Epithelial cell of esophagus (primary cell): ENCODE measurements around the gene KLF13.

Experiments used
- DNase-seq: peaks from one replicate; pipeline ENCODE4 v3.0.0; 2010; ENCODE audit warnings: low read depth
- H3K4me3 ChIP-seq: 2 replicates; pipeline ENCODE4 v1.5.1; 2011; ENCODE audit warnings: mild to moderate bottlenecking, low read length, control low read depth
- TF ChIP-seq, protein P1 (sequence below): IDR thresholded peaks from 2 replicates; pipeline ENCODE4 v1.5.1; 2011; ENCODE audit warnings: low read depth, mild to moderate bottlenecking, low read length, control low read depth, inconsistent platforms; ENCODE audit not compliant: insufficient read depth; ENCODE audit errors: missing control alignments

KLF13 gene

DNA sequence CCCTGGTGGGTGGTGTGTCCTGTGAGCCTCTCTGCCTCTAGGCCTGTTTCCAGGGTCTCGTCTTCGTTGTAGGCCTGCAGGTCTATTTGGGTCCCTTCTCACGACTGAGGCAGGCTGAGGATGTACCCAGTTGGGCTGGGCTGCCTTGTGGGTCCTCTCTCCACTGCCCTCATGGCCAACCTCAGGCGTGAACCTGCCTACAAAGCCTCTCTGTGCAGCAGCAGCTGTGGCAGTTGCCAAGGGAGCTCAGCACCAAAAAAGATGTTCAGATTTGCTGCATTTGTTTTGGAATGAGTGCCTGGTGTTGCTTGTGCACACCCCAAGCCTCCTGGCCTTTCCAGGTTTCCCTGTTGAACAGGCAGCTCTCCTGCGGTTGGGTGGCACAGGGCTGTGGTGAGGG lies 13.4 kb downstream of the KLF13 start:
- DNase-seq = no peak
- TF ChIP-seq, protein P1, sequence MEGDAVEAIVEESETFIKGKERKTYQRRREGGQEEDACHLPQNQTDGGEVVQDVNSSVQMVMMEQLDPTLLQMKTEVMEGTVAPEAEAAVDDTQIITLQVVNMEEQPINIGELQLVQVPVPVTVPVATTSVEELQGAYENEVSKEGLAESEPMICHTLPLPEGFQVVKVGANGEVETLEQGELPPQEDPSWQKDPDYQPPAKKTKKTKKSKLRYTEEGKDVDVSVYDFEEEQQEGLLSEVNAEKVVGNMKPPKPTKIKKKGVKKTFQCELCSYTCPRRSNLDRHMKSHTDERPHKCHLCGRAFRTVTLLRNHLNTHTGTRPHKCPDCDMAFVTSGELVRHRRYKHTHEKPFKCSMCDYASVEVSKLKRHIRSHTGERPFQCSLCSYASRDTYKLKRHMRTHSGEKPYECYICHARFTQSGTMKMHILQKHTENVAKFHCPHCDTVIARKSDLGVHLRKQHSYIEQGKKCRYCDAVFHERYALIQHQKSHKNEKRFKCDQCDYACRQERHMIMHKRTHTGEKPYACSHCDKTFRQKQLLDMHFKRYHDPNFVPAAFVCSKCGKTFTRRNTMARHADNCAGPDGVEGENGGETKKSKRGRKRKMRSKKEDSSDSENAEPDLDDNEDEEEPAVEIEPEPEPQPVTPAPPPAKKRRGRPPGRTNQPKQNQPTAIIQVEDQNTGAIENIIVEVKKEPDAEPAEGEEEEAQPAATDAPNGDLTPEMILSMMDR = no peak

DNA sequence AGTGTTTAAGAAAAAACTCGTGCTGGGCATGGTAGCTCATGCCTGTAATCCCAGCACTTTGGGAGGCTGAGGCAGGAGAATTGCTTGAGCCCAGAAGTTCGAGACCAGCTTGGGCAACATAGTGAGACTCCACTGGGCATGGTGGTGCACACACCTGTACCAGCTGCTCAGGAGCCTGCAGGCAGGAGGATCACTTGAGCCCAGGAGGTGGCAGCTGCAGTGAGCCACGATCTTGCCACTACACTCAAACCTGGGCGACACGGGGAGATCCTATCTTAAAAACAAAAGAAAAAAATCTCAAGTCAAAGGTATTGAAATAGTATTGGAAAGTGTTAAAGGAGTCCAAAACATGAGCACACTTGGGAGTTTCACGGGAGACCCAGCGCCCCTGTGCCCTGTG lies 14.0 kb downstream of the KLF13 start:
- no peak for DNase-seq
- TF ChIP-seq, protein P1 = no peak
- no peak overlapping the region for H3K4me3 ChIP-seq

More for the DNA sequence above, 13.4 kb downstream of the KLF13 start:
- H3K4me3 ChIP-seq = no peak overlapping the region

DNA sequence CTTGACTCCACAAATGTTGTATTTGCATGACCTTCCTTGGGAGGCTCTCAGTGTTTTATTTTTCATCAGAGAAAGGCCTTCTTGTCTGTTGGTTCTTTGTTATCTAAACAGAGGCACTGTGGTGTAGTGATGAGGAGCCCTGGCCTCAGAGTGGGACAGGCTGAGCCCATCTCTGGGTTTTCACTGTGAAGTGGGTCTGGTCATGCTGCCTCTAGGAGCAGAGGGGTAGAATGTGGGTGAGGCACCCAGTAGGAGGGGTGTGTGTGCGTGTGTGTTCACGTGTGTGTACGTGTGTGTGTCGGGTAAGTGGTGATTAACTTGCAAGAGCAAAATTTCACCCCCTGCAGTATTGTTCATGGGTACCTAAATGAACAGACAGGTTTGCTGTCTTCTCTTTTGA lies 14.4 kb downstream of the KLF13 start:
- H3K4me3 ChIP-seq = no peak overlapping the region
- no peak for DNase-seq
- TF ChIP-seq, protein P1 = no peak

DNA sequence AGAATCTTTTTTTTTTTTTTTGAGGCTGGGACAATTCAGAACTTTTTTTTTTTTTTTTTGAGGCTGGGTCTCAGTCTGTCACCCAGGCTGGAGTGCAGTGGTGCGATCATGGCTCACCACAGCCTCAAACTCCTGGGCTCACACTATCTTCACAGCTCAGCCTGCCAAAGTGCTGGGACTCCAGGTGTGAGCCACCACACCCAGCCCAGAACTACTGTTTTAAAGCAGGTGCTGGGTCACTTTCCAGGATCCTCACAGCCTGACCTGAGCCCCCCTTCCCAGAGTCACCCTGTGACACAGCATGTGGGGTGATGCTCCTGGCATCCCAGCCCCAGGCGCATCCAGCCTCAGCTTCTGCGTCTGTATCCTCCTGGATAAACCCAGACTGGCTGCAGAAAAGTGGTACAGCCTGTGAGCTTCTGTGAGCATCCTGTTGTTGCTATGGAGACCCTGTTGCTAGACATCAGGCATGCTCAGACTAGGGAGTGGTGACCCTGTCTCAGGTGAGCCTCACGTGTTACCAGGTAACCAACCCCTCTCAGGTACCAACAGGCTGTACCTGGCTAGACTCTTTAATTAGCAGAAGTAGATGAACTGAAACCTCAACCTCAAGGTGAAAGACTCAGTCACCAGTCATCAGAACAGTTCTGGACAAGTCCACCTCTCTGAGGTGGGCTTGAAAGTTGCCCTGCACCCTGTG lies 15.0 kb downstream of the KLF13 start:
- H3K4me3 ChIP-seq = no peak overlapping the region
- DNase-seq = peak; percentile 26
- TF ChIP-seq, protein P1 = no peak

DNA sequence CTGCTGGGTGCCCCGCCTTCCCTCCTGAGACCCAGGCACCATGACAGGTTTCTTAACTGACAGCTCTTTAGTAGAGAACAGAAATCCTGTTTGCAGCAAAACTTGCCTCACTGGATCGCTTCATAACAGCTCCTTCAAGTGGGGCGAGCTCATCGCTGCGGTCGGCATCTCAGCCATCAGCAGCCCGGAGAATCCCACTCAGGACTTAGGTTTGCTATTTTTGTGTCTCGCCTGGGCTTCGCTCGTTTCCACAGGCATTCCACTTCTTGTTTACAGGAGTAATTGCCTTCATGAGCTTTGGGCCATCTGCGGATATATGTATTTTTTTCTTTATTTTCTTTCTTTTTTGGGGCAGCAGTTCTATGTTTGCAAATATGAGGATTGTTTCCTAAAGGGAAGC lies 15.7 kb downstream of the KLF13 start:
- TF ChIP-seq, protein P1 = no peak
- H3K4me3 ChIP-seq = no peak overlapping the region

DNA sequence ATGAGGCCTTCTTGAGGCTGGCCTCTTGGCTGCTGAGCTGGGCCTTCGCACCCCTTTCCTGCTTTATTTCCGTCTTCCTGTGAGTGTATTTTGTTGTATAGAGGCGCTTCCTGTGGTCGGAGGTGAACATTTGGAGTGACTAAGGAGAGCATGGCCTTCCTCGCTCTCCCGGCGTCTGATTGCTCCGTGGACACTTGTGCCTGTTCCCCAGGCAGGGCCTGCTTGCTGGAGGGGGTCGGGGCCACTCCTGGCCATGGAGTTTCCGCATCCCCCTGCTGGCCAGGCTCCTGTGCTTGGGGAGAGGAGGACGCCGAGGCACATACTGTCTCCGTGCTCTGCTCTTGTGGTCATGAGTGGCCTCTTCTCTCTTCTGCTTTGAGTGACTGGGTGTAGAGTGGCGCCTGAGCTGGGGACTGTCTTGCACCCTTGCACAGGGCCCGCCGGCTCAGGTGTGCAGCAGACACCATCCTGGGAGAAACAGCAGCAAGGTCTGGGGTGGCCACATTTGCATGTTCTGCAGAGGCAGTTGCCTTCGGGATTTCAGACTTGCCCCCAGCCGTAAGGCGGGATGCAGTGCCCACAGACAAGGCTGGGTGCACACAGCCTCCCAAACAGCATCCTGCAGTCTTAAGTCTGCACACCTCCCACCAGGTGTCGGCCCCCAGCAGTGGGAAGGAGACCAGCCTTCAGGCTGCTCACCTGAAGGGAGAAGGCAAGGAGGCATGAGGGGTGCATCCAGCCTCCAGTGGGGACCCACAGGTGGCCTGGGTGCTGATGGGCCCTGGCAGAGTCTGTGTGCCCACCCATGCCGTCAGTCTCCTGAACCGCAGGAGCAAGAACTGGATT lies 16.4 kb downstream of the KLF13 start:
- no peak overlapping the region for H3K4me3 ChIP-seq
- TF ChIP-seq, protein P1 = no peak
- no peak for DNase-seq

More for the DNA sequence above, 15.7 kb downstream of the KLF13 start:
- DNase-seq = no peak
